Lower leg skin (tissue), 4 donors: ENCODE measurements around the gene PPM1A. TPM values are rescaled to one million over a fixed set of nuclear protein-coding genes. Genes with fewer than 3 reads are reported as not detected.

Source experiments
- DNase-seq, 2 donors: peaks; one replicate each; pipeline ENCODE4 v3.0.0-alpha.2; 2019; ENCODE audit warnings: low spot score in 2 of 2
- H3K4me3 ChIP-seq: fragments of 200-600 bp; sonication (generic); 2 replicates; pipeline ENCODE4 v1.5.1; 2017; ENCODE audit warnings: mild to moderate bottlenecking, low read depth; ENCODE audit not compliant: poor library complexity, severe bottlenecking
- POLR2A ChIP-seq, 2 donors: fragments of 450-650 bp; IDR thresholded peaks; one replicate each; pipeline ENCODE4 v1.6.1; 2016 to 2017; ENCODE audit warnings: antibody characterized with exemption in 2 of 2, mild to moderate bottlenecking in 1 of 2, moderate library complexity in 1 of 2
- WGBS, 2 donors: methylation state at CpG; one replicate each; pipeline ENCODE4 v1.1.5; 2018; 5-methylcytosine and 5-hydroxymethylcytosine counted together
- intact Hi-C: fragments of 100-400 bp; cut with DNase I; formaldehyde crosslinking; loops from one replicate; pipeline ENCODE4 v1.15.0; 2023; ENCODE audit warnings: low total_unique reads
- total RNA-seq, 4 donors: library from RNA; depleted of rRNA; stranded (reverse); fragments of >200 nt; gene quantifications; one replicate each; pipeline ENCODE4 v1.1.0, GENCODE V29; 2016
- TF ChIP-seq, protein P1 (sequence below), 3 donors: fragments of 450-650 bp; IDR thresholded peaks; one replicate each; pipeline ENCODE4 v1.5.1; 2016; ENCODE audit warnings: antibody characterized with exemption in 3 of 3, mild to moderate bottlenecking in 3 of 3, moderate library complexity in 2 of 3

The PPM1A gene
- total RNA-seq, 4 donors from 2014 or later: 36.5 to 48.7 (median 42.8) TPM

DNA sequence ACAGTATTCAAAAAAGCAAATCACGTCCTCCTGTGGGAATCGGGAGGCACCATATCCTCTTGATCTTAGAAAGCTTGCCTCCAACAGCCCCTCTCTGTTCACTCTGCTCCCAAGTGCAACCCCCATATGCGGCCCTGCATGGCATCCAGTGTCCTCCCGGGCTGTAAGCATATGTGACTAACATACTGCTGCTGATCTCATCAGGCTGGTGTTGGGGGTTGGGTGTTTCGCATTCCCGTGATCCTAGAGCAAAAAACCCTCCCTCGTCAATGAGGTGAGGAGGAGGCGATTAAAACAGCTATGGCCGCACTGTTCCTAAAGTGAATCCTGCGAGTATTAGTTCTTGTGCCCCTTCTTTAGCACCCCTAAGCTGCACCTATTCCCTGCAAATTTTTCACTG is 28.1 kb upstream of the PPM1A start:
- intact Hi-C loops: no loop called here
- WGBS, 2 donors: 82 to 90% methylated on average over 9 to 10 of the region's 10 CpGs
- no peak for DNase-seq
- TF ChIP-seq, protein P1, sequence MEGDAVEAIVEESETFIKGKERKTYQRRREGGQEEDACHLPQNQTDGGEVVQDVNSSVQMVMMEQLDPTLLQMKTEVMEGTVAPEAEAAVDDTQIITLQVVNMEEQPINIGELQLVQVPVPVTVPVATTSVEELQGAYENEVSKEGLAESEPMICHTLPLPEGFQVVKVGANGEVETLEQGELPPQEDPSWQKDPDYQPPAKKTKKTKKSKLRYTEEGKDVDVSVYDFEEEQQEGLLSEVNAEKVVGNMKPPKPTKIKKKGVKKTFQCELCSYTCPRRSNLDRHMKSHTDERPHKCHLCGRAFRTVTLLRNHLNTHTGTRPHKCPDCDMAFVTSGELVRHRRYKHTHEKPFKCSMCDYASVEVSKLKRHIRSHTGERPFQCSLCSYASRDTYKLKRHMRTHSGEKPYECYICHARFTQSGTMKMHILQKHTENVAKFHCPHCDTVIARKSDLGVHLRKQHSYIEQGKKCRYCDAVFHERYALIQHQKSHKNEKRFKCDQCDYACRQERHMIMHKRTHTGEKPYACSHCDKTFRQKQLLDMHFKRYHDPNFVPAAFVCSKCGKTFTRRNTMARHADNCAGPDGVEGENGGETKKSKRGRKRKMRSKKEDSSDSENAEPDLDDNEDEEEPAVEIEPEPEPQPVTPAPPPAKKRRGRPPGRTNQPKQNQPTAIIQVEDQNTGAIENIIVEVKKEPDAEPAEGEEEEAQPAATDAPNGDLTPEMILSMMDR (IDR thresholded peaks at IDR 0.05): no peak
- no peak for TF ChIP-seq POLR2A (IDR thresholded peaks at IDR 0.05)
- H3K4me3 ChIP-seq: no peak overlapping the region

DNA sequence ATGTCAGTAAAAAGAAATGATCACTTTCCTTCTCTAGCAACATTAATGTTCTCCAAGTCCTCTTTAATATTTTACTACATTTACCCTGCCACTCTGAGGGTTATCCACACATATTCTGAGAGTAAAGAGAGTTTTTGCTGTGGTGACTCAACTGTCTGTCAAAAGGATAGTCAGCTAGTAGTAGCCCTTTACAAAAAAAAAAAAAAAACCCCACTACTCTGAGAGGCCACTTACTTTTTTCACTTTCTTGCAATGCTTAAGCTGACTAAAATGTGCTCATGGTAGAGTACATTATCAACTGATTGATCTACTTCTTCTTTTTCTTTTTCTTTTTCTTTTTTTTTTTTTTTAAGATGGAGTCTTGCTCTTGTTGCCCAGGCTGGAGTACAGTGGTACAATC is 27.6 kb upstream of the PPM1A start:
- intact Hi-C loops: no loop called here
- TF ChIP-seq POLR2A (IDR thresholded peaks at IDR 0.05): no peak
- TF ChIP-seq, protein P1 (IDR thresholded peaks at IDR 0.05): no peak
- DNase-seq: no peak
- H3K4me3 ChIP-seq: no peak overlapping the region

- intact Hi-C loops: no loop called here
- no peak for DNase-seq
- 38 to 44% methylated on average over 4 of the region's 4 CpGs for WGBS, 2 donors
- no peak overlapping the region for H3K4me3 ChIP-seq
- TF ChIP-seq POLR2A (IDR thresholded peaks at IDR 0.05): no peak
- TF ChIP-seq, protein P1 (IDR thresholded peaks at IDR 0.05): no peak
Observed at GRCh38 chr14:60222820-60223219, 26.2 kb upstream of the PPM1A start.

DNA sequence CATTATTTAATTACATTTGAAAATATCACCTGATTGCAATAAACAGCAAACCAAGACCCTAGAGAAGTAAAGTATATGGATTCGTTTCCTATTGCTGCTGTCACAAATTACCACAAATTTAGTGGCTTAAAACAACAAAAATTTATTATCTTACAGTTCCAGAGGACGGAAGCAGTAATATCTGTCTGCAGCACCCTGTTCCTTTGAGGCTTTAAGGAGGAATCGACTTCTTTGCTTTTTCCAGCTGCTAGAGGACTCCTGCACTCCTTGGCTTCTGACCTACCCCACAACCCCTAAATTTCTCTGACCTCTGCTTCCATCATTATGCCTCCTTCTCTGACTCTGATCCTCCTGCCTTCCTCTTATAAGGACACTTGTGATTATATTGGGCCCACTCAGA is 23.8 kb upstream of the PPM1A start:
- WGBS, 2 donors: 85 to 89% methylated on average over 3 of the region's 3 CpGs
- no peak overlapping the region for H3K4me3 ChIP-seq

DNA sequence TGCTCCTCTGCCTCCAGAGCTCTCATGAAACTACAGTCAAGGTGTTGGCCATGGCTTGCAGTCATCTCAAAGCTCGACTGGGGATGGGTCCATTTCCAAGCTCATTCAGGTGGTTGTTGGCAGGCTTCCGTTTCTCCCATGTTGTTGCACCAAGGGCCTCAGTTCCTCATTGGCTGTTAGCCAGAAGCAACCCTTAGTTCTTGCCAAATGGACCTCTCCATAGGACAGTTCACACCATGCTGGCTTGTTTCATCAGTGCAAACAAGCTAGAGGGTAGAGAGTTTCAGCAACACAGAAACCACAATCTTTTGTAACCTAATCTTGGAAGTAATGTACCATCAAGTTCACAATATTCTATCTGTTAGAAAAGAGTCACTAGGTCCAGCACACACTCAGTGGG is 22.7 kb upstream of the PPM1A start:
- H3K4me3 ChIP-seq: no peak overlapping the region
- intact Hi-C loops: no loop called here
- TF ChIP-seq POLR2A (IDR thresholded peaks at IDR 0.05): no peak
- TF ChIP-seq, protein P1 (IDR thresholded peaks at IDR 0.05): no peak
- 56% methylated on average over 2 of the region's 2 CpGs for WGBS, 2 donors
- no peak for DNase-seq

More for the DNA sequence above, 23.8 kb upstream of the PPM1A start:
- no peak for DNase-seq
- intact Hi-C loops: no loop called here
- TF ChIP-seq, protein P1 (IDR thresholded peaks at IDR 0.05): no peak
- TF ChIP-seq POLR2A (IDR thresholded peaks at IDR 0.05): no peak

DNA sequence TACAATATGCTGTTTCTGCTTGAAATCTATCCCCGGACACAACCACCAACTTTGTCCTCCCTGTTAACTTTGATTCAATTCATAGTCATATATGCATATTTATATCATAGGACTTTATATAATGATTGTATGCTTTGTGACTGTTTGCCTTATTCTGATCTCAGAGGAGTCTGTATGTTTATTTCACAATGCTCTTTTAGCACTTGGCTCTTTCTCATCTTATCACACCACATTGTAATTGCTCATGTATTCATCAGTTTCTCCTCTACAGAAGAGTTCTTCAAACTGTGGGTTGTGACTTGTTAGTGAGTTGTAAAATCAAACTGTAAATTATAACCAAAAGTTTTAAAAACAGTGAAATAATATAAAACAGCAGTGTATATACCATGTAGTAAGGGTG is 21.7 kb upstream of the PPM1A start:
- intact Hi-C loops: no loop called here
- H3K4me3 ChIP-seq: no peak overlapping the region
- no peak for DNase-seq
- 89 to 90% methylated on average over 1 of the region's 1 CpG for WGBS, 2 donors
- TF ChIP-seq, protein P1 (IDR thresholded peaks at IDR 0.05): no peak
- TF ChIP-seq POLR2A (IDR thresholded peaks at IDR 0.05): no peak
